Stimulated activated naive CD4-positive, alpha-beta T cell (primary cell): Measurements from ENCODE around the gene PER3.
"Not testable (repeated sequence)": the region's sequence is repeated elsewhere in the genome, so short reads cannot be mapped to it uniquely, and the experiment has no call there.

Experiments
- DNase-seq, 6 experiments: peaks; one replicate each; lab custom pipeline; 2025; lab: John Stamatoyannopoulos, UW

The PER3 gene

DNA sequence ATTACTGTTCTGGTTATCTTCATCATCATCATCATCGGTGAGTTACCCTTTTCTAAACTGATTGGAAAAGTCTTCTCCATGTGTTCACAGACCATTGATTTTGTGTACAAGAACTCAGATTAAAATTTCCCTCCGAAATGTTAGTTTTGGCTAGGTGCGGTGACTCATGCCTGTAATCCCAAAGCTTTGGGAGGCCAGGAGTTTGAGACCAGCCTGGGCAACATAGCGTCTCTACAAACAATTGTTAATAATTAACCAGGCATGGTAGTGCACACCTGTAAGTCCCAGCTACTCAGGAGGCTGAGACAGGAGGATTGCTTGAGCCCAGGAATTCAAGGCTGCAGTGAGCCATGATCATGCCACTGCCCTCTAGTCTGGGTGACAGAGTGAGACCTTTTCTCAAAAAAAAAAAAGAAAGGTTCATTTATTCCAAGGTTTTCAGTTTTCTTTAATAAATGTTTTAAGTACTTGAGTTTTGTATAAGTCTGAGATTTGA lies 5.9 kb upstream of the PER3 start:
- no peak for DNase-seq

DNA sequence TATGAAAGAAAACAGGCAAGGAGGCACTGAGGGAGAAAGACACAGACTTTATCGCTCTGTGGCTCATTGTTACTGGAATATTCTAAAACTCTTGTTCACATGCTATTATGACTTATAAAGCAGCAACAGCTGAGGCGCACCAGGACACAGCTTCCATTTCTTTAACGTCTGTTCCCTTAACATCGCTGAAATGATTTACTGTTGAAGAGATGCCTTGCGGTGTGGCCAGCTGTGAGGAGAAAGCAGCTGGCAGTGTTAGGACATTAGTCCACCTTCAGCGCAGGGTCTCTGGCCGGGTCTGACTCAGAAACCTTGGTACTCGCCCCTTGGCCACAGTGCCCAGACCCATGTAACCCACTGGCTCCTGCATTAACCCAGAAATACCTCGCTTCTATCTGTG lies 3.1 kb upstream of the PER3 start:
- DNase-seq, result no peak

DNA sequence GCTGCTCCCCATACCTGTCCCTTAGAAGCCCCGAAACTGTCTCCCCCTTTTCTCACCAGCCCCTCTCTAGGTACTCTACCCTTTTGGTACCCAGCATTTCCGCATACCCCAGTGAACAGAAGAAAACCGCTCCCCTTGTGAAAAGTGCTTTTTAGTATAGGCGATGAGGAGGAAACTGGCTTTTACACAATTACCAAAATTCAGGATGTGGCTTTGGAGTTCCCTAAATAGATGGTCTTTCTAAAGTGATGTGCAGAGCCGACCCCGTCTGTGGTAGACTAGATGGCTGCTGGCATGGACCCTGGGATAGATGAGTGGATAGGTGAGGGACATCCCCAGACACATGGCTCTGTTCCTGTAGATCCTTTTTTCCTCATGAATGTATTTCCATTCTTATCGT lies 2.6 kb upstream of the PER3 start:
- no peak for DNase-seq

DNA sequence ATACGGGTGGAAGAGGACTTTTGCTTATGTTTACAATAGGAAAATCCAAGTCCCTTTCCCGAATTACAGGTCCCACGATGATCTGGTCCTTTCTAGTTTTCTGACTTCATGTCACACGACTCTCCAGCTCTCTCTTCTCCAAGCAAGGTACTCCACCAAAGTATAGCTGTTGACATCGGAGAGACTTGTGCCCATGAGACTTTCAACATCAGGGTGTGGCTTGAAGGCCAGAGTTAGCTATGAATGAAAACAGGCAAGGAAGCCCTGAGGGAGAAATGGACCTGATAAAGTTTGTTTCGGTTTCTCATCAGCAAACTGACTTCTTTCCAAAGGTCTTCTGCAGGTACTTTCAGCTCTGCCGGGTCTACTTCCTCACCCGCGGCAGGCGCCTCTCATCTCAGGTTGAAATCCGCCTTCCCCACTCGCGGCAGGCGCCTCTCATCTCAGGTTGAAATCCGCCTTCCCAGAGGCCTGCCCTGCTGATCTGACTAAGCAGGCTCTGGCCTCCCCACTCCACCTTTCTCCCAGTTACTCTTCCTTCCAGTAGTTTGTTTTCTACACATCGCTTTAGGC lies 2.1 kb upstream of the PER3 start:
- DNase-seq, result peak in 3 of 6 experiments; percentile 8 to 32 (median 26)

DNA sequence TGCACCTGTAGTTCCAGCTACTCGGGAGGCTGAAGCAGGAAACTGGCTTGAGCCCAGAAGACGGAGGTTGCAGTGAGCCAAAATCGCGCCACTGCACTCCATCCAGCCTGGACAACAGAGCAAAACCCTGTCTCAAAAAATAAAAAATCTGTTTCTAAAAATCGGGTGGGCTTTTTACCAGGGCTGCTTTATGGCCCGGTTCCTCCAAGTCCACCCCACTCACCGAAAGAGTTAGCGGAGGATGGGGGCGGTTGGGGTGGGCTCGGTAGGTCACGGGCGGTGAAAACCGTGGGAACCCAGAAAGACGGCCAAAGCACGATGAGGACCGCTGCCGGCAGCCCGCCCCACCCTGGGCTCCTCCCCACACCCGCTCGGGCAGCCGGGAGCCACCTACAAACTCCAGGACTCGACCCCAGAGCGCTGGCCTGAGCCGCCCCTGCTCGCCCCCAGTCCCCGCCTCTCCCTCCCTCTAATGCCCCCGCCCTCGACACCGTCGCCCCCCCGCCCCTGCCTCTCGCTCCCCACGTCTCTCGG lies 846 bp upstream of the PER3 start:
- peak in 1 of 6 experiments; percentile 77 for DNase-seq

DNA sequence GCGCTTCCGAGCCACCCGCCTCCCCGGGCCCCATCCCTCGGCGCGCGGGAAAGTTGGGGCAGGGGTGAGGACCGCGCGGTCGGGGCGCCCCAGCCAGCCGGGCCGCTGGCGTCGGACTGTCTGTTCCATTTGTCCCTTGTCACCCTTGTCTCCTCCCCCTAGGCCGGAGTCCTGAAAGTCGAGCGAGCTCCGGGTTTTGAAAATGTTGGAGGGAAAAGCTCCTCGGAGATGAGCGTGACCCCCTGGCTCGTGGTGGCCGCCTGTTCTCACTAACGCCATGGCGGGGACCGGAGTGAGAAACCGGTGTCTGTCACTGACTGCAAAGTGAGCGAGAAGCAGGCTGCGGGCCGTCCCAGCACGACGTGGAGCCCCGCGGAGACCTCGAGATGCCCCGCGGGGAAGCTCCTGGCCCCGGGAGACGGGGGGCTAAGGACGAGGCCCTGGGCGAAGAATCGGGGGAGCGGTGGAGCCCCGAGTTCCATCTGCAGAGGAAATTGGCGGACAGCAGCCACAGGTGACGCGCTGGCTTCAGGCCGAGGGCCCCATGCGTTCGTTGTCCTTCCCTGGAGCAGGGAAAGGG lies 491 bp downstream of the PER3 start:
- DNase-seq, result peak in 2 of 6 experiments; percentile 12 to 34

DNA sequence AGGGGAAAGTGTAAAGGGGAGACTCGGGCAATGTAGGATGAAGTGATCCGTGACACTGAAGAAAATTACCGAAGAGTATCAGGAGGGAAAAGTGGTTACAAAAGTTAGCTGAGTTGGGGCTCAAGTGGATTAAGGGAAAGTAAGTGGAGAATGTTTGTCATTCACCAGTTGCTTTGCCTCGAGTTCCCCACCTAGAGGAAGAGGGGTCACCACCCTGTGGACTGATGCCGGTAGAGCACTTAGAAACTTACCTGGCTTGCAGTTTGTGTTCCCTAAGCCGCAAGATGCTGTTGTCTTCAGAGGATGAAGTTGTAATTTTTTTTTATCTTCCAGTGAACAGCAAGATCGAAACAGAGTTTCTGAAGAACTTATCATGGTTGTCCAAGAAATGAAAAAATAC lies 1.0 kb downstream of the PER3 start:
- DNase-seq, result no peak

DNA sequence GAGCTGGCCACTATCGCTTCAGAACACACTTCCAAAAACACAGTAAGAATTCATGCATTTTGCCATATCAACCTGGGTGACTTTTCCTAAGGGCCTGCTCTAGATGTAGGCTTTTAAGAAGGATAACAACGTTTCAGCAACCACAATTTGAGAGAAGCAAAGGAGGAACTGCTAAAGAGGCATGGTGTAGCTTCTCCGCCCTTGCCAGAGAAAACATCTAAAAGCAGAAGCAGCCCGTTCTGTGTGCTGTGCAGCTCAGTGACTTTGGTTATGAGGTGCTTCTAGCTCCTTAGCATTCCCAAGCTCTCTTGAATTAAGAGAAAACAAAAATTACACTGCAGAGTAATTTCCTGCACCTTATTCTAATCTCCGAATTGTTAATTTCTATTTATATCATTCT lies 2.7 kb downstream of the PER3 start:
- DNase-seq, result no peak

DNA sequence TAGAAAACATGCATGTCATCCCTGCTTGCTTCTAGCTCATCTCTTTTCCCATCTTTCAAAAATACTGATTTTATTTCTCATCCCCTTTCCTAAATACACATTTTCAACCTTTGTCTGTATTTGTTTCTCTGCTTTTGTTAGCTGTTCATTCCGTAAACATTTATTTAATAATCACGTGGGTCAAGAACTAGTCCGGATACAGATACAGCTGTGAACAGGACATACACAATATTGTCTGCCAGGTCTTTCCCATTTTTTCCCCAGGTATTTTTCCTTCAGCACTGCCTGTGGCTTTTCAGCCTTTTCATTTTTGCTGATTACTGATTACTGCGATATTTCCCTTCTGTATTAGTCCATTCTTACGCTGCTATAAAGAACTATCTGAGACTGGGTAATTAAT lies 5.7 kb downstream of the PER3 start:
- no peak for DNase-seq

DNA sequence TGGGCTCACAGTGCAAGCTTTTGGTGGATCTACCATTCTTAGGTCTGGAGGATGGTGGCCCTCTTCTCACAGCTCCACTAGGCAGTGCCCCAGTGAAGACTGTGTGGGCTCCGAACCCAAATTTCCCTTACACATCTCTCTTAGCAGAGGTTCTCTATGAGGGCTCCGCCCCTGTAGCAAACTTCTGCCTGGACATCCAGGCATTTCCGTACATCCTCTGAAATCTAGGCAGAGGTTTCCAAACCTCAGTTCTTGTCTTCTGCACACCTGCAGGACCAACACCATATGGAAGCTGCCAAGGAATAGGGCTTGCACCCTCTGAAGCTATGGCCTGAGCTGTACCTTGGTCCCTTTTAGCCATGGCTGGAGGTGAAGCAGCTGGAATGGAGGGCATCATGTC lies 6.9 kb downstream of the PER3 start:
- not testable (repeated sequence) for DNase-seq

DNA sequence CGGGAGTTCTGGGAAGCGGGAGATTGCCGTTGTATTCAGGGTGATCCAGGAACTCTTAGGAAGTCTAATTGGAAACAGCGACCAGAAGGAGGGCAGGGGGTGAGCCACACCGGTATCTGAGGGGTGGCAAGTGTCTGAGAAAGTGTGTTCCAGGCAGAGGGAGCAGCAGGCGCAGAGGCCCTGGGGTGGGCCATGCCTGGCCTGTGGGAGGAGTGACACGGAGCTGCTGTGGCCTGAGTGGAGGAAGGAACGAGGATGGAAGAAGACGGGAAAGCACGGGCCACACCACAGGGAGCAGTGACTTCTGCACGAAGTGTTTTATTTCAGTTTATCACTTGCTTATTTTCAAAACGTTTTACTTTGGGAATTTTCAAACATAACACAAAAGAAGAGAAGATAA lies 11.3 kb downstream of the PER3 start:
- no peak for DNase-seq

DNA sequence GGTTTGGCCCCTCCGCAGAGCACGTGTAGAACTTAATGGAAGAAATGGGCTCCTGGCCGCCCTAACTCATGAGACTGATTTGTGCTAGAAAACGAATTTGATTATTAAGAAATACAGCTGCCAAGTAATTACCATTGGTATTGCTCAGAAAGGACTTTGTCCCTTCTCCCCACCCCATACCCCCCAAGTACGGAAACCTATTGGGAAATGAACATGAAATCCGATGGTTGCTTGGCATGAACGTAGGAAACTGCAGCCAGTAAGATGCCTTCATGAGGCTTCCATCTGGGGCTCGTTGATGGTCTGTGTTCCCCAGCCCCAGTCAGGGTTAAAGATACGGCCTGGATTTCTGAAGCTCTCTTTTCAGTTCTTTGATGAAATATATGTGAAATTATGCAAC lies 21.4 kb downstream of the PER3 start:
- DNase-seq, result no peak

DNA sequence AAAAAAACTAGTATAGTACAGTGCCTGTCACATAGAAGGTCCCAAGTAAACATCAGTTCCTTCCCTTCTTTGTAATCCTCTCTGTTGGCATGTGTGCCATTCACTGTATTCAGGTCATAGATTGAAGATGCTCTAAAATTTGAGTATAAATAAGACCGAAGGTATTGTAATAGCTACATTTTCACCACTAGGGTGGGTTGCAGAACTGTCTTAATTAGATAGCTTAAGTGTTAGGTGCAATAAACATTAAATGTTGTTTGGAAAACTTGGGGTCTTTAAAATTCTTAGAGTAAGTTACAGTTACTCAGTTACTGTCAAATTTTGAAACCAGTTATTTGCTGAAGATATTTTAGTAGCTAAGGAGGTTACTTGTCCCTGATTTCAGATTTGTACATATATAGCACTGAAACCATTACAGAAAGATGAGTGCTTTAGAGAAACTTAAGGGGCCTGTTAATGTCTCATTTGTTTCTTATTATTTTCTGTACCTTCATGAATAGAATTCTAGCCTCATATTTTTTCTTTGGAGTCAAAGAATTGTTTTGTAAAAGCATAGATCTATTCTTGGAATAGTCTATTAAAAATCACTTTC lies 24.3 kb downstream of the PER3 start:
- DNase-seq, result peak in 1 of 6 experiments; percentile 4

DNA sequence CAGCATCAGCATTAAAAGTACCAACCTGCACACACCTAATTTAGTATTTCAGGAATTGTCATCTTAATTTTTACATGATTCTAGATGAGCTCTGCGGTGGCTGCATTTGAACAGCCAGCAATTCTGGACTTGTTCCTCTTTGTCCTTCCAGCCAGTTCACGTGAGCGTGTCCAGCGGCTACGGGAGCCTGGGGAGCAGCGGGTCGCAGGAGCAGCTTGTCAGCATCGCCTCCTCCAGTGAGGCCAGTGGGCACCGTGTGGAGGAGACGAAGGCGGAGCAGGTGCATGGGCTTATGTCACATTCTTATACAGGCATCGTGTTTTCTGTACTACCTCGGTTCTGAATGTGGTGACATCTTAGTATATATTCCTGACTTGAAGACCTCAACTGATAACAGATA lies 25.7 kb downstream of the PER3 start:
- no peak for DNase-seq

DNA sequence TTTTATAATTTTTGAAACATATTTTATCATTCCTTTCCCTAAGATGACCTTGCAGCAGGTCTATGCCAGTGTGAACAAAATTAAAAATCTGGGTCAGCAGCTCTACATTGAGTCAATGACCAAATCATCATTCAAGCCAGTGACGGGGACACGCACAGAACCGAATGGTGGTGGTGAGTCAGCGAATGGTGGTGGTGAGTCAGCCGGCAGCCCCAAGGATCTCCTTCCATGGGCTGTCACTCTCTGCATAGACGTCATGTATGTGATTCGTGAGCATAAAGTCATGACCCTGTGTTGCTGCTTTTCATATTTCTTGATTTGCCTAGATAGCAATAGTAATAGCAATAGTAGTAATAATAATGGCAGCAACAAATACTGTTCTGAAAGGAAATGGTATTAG lies 26.3 kb downstream of the PER3 start:
- DNase-seq, result no peak

DNA sequence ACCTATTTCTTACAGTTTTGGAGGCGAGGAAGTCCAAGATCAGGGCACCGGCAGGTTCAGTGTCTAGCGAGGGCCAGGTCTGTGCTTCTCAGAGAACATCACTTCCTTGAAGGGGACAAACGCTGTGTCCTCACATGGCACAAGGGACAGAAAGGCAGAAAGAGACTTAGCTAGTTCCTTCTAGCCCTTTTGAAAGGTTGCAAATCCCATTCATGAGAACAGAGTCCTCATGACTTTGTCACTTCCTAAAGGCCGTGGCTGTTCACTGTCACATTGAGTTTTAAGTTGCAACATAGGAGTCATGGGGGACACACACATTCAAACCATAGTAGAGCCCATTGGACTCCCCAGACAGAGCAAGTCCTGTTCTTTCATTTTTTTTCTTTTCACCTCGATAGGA lies 27.4 kb downstream of the PER3 start:
- DNase-seq, result no peak

DNA sequence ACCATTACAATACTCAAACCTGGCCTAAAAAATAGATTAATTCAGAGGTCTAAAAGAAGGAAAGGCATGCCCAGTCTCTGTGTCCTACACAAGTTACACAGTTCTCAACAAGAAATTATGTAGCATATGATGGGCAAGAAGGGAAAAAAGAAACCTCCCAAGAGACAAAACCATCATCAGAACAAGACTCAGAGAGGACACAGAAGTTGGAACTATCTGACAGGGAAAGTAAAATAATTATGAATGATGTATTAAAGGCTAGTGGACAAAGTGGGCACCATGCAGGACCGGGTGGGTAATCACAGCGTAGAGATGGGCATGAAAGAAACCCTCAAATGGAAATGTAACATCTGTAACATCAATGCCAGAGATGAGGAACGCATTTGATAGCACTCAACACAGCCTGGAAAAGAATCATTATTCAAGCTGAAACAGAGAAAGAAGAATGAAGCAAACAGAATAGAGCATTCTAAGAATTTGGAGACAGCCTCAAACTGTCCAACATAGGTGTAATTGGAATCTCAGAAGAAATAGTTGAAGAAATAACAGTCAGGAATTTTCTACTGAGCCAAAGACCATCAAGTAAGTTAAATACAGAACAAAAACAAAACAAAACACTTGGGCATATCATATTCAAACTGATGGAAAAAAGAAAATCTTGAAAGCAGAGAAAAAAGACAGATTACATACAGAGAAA lies 29.7 kb downstream of the PER3 start:
- DNase-seq, result no peak

DNA sequence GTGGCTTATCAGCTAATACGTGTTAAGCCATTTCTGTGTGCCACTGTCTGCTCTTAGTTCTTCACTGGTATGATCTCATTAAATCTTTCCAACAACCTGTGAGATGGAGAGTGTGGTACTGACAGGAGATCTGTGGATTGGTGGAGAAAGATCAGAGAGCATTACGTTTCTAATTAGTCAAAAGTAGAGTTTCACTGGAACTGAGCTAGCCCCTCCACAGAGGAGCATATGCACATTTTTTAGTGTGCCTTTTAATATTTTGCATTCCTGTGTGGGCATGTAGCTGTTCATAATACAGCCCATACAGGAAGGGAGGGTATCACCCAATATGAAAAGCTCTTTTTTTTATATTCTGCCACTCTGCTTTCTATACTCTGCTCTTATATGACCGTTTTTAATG lies 37.2 kb downstream of the PER3 start:
- no peak for DNase-seq

DNA sequence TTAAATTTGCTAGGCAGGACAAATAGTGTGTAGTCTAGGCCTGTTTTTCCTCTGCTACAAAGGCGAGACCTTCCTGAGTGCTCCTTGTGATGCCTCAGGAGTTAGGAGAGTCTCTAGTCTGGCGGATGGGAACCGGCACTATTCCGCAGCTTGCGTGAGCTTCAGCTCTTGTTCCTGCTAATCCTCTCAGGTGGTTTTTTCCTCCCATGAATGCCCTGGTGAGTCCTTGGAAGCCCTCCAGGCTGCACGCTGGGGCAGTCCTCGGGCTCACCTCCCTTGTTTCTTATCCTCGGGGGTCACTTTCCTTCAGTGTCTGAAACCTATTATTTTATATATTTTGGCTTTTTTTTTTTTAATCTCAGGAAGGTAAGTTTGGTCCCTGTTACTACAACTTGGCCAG lies 40.6 kb downstream of the PER3 start:
- no peak for DNase-seq

DNA sequence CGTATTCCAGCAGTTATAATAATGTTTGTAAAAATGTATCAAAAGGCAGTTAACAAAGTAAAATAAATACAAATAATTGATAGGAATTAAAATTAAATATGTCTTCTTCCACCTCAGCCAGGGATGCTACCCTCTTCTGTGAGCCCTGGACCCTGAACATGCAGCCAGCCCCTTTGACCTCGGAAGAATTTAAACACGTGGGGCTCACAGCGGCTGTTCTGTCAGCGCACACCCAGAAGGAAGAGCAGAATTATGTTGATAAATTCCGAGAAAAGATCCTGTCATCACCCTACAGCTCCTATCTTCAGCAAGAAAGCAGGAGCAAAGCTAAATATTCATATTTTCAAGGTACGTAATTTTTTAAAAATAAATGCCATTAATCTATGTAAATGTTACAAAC lies 42.3 kb downstream of the PER3 start:
- no peak for DNase-seq

DNA sequence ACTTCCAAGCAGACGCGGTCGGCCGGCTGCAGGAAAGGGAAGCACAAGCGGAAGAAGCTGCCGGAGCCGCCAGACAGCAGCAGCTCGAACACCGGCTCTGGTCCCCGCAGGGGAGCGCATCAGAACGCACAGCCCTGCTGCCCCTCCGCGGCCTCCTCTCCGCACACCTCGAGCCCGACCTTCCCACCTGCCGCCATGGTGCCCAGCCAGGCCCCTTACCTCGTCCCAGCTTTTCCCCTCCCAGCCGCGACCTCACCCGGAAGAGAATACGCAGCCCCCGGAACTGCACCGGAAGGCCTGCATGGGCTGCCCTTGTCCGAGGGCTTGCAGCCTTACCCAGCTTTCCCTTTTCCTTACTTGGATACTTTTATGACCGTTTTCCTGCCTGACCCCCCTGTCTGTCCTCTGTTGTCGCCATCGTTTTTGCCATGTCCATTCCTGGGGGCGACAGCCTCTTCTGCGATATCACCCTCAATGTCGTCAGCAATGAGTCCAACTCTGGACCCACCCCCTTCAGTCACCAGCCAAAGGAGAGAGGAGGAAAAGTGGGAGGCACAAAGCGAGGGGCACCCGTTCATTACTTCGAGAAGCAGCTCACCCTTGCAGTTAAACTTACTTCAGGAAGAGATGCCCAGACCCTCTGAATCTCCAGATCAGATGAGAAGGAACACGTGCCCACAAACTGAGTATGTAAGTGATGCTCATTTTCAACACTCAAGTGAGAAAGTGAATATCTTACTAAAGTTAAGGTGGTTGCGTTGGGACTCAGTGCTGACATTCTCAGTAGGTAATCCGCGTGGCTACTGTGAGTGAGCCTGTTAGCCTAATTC lies 43.2 kb downstream of the PER3 start:
- peak in 2 of 6 experiments; percentile 1 to 19 for DNase-seq

DNA sequence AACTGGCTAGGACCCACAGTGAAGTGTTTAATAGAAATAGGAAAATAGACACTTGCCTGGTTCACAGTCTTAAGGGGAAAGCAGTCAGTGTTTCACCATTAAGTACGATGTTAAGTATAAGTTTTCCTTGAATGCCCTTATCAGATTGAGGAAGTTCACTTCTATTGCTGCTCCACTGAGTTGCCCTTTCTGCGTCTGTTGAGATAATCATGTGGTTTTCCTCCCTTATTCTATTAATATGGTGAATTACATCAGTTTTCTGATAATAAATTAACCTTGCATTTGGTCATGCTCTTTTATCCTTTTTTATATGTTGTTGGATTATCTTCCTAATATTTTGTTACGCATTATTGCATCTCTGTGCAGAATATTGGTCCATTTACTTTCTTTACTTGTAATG lies 47.4 kb downstream of the PER3 start:
- DNase-seq, result no peak
